HG02840 (cell line): ENCODE results near the gene MED4.
"Not testable (repeated sequence)": the region's sequence is repeated elsewhere in the genome, so short reads cannot be mapped to it uniquely, and the experiment has no call there.

Source experiments
- ATAC-seq: cut with Tn5 transposase; IDR thresholded peaks from one replicate; pipeline ENCODE4 v1.9.1; 2021; ENCODE audit warnings: mild to moderate bottlenecking, moderate library complexity, moderate number of reproducible peaks; ENCODE audit not compliant: unreplicated experiment, low FRiP score

Gene MED4

DNA sequence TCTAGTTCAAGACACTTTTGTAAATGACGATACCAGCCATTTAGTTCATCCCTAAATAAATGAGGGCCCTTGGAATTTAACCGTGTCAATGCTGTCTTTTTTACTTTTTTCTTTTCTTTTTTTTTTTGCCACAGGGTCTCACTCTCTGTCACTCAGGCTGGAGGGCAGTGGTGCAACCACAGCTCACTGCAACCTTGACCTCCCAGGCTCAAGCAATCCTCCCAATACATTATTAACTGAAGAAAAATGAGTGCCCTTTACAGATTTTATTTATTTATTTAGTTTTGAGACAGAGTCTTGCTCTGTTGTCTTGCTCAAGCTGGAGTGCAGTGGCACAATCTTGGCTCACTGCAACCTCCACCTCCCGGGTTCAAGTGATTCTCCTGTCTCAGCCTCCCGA lies 2.9 kb upstream of the MED4 start:
- no peak for ATAC-seq

DNA sequence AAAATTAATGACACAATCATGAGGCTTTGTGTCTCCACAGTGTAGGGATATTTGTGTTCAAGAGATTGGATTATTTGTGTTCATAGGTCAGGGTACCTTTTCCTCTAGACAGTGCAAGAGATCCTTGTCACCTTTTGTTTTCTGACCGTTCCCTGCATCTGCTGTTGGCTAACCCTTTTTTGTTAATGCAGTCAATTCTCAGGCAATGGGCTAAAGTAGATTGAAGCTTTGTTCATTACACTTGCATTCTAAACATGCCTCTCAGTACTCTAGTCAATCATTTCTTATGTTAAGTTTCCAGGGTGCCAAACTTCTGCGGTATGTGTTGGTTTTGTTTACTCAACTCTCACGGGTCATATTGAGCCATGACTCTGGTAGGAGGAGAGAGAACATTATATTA lies 1.8 kb upstream of the MED4 start:
- ATAC-seq: no peak

DNA sequence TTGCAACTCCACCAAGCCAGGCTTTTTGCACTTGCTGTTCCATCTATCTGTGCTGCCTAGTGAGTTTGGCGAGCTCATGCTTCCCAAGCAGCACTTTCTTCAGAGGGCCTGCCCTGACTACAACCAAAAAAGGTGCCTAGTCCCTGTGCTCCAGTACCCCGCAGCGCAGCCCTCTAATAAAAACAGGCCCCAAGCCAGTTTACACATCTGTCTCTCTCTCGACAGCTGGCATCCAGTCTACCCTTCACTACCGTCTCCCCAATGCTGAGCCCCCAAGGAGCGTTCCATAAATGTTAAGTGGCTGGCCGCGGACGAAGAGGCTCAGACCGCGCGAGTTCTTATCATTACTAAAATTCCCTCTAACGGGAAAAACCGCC lies 512 bp downstream of the MED4 start:
- peak; percentile 18 for ATAC-seq

DNA sequence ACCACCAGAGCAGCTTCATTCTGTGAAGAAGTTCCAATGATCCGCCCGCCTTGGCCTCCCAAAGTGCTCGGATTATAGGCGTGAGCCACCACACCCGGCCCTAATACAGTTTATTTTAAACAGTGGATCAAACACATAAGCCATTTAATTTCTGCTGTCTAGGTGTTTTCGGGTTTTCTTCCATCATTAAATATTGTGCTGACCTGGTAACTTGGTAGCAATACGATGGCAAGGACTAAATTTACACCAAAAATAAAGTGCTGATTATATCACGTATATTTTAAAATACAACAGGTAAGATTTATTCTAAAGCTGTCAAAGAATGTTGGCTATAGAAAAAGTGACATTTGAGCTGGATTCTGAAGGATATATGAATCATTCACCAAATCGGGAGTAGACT lies 1.3 kb downstream of the MED4 start:
- no peak for ATAC-seq

DNA sequence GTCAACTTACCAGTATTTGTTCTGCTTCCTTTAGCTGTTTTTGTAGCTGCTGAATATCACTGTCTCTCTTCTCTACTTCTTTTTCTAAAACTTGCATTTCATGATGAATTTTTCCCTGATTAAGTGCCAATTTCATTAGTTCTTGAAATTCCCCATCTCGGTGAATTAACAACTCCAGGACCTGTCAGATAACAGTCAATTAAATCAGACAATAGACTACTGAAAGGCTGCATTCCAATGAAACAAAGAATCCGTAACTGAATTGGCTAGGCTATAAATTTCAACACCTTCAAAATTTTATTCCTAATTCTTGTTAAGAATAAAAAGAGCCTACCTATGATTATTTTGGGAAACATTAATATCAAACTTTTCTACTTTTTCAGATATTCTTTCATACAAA lies 8.6 kb downstream of the MED4 start:
- no peak for ATAC-seq

DNA sequence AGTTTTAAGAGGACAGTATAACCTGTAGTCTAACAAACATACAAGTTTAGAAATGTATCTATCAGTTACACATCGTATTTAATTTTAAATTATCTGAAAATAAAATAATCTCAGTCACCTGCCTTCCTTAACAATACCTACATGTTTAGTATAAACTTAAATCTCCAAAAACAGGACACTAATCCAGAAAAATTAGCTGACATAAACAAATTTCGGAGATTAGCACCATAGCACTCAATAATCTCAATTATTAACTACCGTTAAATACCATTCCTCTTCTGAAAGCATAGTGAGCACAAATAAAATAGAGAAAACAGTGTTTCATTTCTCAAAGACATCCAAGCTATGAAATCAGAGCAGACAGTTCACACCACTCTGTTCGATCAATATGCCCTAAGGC lies 13.2 kb downstream of the MED4 start:
- no peak for ATAC-seq

DNA sequence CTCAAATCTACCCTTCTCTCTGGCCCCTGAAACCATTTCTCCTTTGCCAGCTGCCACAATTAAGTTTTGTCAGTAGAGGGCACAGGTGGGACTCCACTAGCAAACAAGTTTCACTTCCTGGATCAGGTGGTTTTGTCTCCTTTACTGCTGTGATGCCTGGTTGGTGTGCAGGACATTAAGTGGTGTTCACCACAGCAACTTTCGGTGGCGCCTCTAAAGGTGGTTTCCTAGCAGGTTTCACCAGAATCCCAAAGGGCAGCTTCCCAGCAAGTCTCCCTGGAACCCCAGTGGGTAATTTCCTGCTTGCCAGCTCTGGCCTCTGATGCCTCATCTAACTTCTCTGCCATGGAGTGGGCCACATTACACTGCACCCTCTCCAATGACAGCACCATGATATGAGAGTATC lies 16.6 kb downstream of the MED4 start:
- peak; percentile 92 for ATAC-seq

DNA sequence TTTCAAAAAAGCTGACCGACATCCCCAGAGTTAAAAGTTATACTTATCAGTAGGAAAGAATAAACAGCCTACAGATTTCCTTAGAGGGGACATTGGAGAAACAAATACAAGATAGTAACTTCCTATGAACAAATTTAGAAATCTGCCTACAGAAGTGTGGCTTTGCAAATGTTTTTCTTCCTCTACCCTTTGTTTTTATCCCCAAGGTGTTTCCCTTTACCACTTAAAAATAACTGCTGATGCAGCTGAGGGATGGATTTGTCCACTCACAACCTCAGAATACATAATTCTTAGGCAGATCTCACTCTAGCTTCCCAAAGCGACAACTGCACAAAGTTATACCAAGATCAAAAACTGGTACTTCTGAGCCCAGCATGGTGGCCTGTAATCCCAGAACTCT lies 20.9 kb downstream of the MED4 start:
- no peak for ATAC-seq

DNA sequence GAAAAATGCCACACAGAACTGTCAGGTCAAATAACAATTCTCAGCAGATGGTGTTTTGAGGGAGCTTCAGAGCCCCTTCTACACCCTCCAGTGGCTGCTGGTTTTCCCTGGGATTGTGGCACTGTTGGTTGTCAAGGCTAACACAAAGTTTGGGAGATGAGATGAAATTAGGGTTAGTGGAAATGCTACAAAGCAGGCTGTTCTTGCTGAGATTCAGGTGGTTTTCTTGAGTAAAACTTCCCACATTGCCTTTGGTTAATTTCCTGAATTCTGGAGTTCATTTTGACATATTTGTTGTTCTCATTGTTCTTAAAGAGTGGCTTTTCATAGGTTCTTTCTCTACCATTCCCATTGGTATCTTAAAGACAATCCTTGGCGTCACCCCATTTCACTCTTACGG lies 22.1 kb downstream of the MED4 start:
- ATAC-seq: no peak

DNA sequence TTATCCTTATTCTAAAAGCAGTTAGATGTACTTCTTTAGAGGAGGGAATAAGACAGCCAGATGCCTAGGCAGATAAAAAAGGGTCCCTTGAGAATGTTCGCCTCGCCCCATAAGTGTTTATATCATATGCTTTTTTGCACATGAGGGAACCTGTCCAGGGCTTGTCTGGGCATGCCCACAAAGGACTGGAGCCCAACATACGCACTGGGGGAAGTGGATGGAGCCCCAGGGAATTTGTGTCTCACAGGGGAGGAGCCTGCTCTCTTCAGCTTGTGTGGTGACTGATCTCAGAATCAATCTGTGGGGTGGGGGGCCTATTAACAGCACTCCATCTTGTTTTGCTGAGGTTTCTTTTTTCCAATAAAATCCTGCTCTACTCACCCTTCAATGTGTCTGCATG lies 22.6 kb downstream of the MED4 start:
- no peak for ATAC-seq

DNA sequence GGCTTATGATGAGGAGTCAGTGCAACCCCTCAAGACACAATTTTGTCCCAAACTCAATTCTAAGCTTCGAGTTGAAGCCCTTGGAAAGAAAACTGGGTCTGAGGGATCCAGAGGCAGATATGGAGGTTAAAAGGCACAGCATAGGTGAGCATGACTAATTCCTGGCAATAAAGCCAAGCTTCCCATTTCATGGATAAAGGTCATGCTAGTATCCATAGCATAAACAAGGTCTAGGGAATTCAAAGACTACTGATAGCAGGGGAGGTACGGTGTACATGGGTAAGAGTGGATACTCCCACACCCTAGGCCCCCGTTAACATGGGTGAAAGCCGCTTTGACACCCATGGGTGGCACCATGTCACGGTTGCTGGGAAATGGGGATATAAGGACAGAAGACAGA lies 24.0 kb downstream of the MED4 start:
- no peak for ATAC-seq

DNA sequence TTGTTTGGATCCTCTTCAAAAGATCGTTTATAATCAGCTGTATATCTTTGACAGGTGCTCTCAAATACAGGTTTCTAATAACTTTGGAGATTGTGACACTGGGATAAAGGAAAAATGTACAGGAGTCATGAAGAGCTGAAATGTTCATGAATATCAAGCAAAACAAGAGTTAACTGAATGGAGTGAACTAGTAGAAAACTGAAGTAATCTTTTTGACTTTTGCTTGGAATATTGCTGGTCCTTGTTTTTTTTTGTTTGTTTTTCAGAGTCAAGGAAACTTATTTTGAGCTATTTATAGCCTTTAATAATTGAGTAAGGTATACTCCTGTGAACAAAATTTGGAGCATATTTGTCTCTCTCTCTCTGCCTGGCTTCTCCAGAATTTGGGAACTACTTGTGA lies 25.3 kb downstream of the MED4 start:
- ATAC-seq: no peak

DNA sequence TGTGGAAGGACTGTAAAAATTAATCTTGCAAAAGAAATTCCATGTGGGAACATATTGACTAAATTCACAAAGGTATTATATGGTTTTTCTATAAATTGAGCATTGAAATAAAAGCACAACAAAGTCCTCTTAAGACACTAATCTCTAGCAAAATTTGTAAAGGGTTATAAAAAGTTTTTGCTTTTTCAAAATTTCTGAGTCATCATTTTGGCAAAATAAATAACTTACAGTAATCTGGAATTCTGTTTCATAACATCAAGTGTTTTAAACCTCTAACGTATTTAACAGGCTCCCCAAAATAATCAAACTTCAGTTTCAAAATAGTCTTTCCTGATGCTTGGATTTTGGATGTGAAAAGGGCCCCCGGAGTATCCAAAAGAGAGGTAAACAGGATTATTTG lies 26.0 kb downstream of the MED4 start:
- ATAC-seq: no peak

DNA sequence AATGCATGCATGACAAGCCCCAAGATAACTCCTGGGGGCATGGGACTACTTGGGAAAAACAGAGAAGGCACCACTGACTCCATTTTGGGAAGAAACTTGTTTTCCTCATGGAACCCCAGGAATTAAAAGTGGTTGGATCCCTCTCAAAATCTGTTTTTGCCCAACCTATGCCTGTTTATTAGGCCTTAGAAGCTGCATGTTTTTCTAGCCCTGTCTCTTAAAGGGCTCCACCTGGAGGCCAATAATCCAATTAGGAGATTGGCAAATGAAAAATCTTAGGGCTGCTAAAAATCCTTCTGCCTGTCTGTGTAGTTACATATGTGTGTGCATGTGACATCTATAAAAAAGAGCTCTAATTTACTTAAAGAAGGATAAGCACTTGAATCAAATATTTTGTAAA lies 26.9 kb downstream of the MED4 start:
- no peak for ATAC-seq

DNA sequence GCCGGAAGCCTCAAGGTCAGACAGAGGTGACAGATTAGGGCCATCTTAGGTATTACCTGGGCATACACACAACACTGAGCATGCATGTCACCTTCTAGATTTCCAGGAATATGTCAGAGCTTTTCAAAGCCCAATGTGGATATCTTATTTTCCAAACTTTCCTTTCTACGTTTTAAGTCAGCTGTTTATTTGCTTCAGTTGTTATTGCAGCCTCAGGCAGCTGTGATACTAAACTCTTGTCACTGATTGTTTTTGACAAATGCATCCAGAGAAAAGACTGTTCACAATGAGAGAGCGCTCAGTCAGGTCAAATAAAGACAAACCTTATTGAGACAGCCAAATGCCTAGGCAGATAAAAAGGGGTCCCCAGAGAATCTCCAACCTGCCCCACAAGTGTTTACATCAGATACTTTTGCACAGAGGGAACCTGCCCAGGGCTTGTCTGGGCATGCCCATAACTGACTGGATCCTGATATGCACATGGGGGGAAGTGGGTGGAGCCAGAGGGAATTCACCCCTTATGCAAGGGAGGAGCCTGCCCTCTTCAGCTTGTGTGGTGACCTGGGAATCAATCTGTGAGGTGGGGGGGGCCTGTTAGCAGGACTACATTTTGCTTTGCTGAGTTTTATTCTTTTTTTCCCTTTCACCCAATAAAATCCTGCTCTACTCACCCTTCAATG lies 28.5 kb downstream of the MED4 start:
- ATAC-seq: no peak

DNA sequence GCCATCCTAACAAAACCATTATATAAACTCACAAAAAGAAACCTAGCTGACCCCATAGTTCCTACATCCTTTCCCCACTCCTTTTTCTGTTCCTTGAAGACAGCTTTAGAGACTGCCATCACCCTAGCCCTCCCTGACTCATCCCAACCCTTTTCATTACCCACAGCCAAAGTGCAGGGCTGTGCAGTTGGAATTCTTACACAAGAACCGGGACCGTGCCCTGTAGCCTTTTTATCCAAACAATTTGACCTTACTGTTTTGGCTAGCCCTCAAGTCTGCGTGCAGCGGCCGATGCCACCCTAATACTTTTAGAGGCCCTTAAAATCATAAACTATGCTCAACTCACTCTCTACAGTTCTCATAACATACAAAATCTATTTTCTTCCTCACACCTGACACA lies 35.0 kb downstream of the MED4 start:
- not testable (repeated sequence) for ATAC-seq

DNA sequence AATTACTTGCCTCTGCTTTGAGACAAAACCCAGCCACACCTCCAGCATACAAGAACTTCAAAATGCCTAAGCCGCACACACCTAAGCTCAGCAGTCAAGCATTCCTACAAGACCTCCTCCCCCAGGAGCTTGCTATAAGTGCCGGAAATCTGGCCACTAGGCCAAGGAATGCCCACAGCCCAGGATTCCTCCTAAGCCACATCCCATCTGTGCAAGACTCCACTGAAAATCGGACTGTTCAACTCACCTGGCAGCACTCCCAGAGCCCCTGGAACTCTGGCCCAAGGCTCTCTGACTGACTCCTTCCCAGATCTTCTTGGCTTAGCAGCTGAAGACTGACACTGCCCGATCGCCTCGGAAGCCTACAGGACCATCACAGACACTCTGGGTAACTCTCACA lies 36.4 kb downstream of the MED4 start:
- ATAC-seq: not testable (repeated sequence)

DNA sequence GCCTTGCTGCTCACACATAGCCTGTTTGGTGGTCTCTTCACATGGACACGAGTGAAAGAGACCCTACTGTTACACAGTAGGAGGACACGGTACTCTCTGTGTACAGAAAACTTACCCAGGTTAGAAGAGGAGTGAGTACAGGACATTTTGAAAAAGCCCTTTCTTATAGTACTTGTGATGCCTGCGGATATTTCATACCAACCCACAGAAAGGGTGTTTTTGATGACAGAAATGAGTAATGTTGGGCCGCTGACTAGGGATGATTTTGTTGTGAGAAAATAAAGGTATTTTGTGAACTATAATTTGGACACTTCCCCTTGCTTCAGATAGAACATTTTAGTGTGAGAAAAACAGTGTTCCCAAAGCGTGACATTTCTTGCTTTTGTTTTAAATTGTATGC lies 39.2 kb downstream of the MED4 start:
- ATAC-seq: no peak

DNA sequence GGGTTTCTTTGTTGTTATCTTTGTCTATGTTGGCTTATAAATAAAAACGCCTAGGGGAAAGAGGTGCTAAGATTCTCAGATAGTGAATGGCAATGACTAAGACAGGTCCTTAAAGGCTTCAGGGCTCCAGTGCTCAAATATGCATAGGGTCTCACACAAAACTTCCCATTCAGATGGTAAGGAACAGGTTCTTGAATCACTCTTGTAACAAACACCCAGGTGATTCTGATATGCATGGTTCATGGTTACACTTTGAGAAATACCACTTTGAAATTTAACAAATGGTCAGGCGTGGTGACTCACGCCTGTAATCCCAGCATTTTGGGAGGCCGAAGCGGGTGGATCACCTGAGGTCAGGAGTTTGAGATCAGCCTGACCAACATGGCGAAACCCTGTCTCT lies 40.3 kb downstream of the MED4 start:
- no peak for ATAC-seq

DNA sequence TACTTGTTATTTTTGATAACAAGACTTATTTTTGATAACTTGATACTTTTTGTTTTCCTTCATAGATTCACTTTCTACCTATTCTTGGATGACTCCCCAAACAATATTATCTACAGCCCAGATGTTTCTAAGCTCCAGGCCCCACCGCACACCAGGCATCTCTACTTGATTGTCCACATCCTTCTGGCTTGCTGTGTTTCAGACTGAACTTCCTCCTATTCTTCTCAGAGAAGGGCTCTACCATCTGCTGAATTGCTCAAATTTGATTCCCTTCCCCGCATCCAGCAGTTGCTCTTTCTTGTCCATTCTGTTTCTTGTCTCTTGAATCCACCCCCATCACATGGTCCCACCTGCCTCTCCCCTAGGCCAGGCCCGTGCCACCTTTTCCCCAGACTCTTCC lies 44.4 kb downstream of the MED4 start:
- no peak for ATAC-seq

DNA sequence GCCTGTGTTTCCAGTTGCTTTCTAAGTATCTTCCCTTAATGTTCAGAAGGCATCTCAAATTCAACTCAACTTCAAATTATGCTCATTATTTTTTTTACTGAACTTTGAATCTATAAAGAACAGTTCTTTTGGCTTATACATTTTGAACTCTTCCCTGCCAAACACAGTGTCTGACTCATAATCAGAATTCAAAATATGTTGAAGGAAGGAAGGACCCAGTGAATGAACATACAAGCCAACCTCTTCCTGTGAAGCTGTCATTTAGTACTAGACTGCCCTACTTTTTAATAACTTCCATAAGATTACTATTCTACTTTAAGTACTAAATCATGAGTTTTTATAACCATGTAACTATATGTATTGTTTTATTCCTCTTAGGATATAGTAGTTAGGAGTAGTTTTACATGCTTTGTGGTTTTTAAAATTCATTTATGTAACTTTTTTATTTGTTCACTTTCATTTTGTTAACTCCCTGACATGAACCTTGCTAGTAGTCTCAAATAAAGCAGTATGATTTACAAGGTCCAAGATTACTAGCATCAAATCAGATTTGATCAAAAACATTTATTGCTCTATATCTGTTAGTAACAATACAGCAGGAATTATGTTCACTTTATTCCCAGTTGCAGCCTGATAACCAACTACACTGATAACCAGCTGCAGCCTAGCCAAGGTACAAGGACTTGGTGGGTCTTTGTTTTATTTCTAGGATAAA lies 51.0 kb downstream of the MED4 start:
- no peak for ATAC-seq

DNA sequence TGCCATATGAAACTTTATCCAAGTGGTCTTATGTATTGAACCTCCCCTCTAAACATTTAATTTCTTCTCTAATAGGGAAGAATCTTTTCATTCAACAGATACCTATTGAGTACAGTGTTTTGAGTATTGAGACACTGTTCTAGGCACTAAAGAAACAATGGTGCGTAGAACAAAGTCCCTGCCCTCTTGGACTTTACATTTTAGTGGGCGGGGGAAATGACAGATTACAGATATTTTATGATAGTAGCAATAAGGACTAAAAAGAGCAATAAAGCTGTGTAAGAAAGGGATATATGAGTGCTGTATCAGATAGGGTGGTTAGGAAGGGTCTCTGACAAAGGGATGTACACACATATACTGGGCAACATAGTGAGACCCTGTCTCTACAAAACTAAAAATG lies 52.0 kb downstream of the MED4 start:
- no peak for ATAC-seq

DNA sequence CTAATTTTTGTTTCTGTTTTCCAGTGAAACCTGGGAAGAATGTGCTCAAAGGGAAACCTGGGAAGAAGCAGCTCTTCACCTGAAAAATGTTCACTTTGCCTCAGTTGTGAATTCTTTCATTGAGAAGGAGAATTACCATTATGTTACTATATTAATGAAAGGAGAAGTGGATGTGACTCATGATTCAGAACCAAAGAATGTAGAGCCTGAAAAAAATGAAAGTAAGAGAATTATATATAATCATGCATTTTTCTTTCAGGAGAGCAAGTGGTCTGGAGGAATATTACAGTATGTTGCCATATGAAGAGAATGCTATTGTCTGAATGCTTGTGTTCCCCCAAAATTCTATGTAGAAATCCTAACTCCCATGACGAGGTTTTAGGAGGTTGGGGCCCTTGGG lies 54.0 kb downstream of the MED4 start:
- no peak for ATAC-seq
